PC-3 (cell line): Measurements from ENCODE around the gene ADI1. TPM values are rescaled to one million over a fixed set of nuclear protein-coding genes. Genes with fewer than 3 reads are reported as not detected.
"Not testable (repeated sequence)": the region's sequence is repeated elsewhere in the genome, so short reads cannot be mapped to it uniquely, and the experiment has no call there.

Source experiments
- ATAC-seq: fragments of 200-7000 bp; cut with Tn5 transposase; 2 replicates; pipeline ENCODE4 v1.9.1; 2020; ENCODE audit warnings: mild to moderate bottlenecking, moderate library complexity
- BruUV-seq: library from RNA; stranded (reverse); fragments of 400-500 nt; replicated peaks from 2 replicates; lab custom pipeline; 2021; lab: Mats Ljungman, UMichigan
- CTCF ChIA-PET: fragments of 300-600 bp; sonication (Branson Sonifier 250); formaldehyde crosslinking; loops from one replicate; lab custom pipeline; 2022; ENCODE audit warnings: antibody characterized with exemption; lab: Charles Lee
- POLR2A ChIA-PET: fragments of 300-600 bp; sonication (Branson Sonifier 250); formaldehyde crosslinking; loops from one replicate; lab custom pipeline; 2022; ENCODE audit warnings: antibody characterized with exemption; ENCODE audit not compliant: unreplicated experiment; lab: Charles Lee
- DNase-seq: peaks from one replicate; pipeline ENCODE4 v3.0.0-alpha.2; 2015
- H2AFZ ChIP-seq: fragments of 300-600 bp; sonication (generic); 2 replicates; pipeline ENCODE4 v1.6.0; 2016; ENCODE audit warnings: antibody characterized with exemption, low read length
- H3F3A ChIP-seq: fragments of 300-600 bp; sonication (generic); one replicate; pipeline ENCODE4 v1.6.0; 2017; ENCODE audit warnings: antibody characterized with exemption, low read length, control low read depth, mild to moderate bottlenecking; ENCODE audit not compliant: unreplicated experiment
- H3K27ac ChIP-seq: fragments of 300-600 bp; sonication (generic); 2 replicates; pipeline ENCODE4 v1.5.1; 2016; ENCODE audit warnings: mild to moderate bottlenecking, low read length
- H3K27me3 ChIP-seq: fragments of 300-600 bp; sonication (generic); 2 replicates; pipeline ENCODE4 v1.6.1; 2016; ENCODE audit warnings: low read length, mixed read lengths
- H3K36me3 ChIP-seq: fragments of 300-600 bp; sonication (generic); 2 replicates; pipeline ENCODE4 v1.6.1; 2016; ENCODE audit warnings: low read depth, mixed run types, low read length, mixed read lengths
- H3K4me1 ChIP-seq: fragments of 300-600 bp; sonication (generic); 2 replicates; pipeline ENCODE4 v1.5.1; 2016; ENCODE audit warnings: low read length; ENCODE audit not compliant: insufficient read depth
- H3K4me2 ChIP-seq: fragments of 300-600 bp; sonication (generic); 2 replicates; pipeline ENCODE4 v1.6.0; 2016; ENCODE audit warnings: low read length
- H3K4me3 ChIP-seq: fragments of 300-600 bp; sonication (generic); 2 replicates; pipeline ENCODE4 v1.5.1; 2016; ENCODE audit warnings: mild to moderate bottlenecking, low read length, mixed read lengths
- H3K79me2 ChIP-seq: fragments of 300-600 bp; sonication (generic); 2 replicates; pipeline ENCODE4 v1.6.1; 2017; ENCODE audit warnings: low read length, mixed read lengths
- H3K9ac ChIP-seq: fragments of 300-600 bp; sonication (generic); 2 replicates; pipeline ENCODE4 v1.6.0; 2016; ENCODE audit warnings: mild to moderate bottlenecking, low read length
- H3K9me2 ChIP-seq: fragments of 300-600 bp; sonication (generic); replicated peaks from 2 replicates; pipeline ENCODE4 v1.6.1; 2016; ENCODE audit warnings: mixed run types, low read length, mixed read lengths
- H3K9me3 ChIP-seq: fragments of 300-600 bp; sonication (generic); 2 replicates; pipeline ENCODE4 v1.6.1; 2016; ENCODE audit warnings: low read length, mixed read lengths
- H4K20me1 ChIP-seq: fragments of 300-600 bp; sonication (generic); 2 replicates; pipeline ENCODE4 v1.6.1; 2016; ENCODE audit warnings: low read length, mixed read lengths
- CTCF ChIP-seq: fragments of 300-600 bp; sonication (generic); conservative IDR thresholded peaks from 2 replicates; pipeline ENCODE4 v1.5.1; 2017; ENCODE audit warnings: antibody characterized with exemption, low read depth, mild to moderate bottlenecking, low read length
- EZH2 ChIP-seq: fragments of 300-600 bp; sonication (generic); IDR thresholded peaks from one replicate; pipeline ENCODE4 v1.6.1; 2017; ENCODE audit warnings: antibody characterized with exemption, mild to moderate bottlenecking, low read length; ENCODE audit not compliant: unreplicated experiment
- EZH2phosphoT487 ChIP-seq: fragments of 300-600 bp; sonication (generic); IDR thresholded peaks from 2 replicates; pipeline ENCODE4 v1.6.1; 2018; ENCODE audit warnings: mild to moderate bottlenecking, antibody characterized with exemption, low read length, borderline replicate concordance
- intact Hi-C: fragments of 100-400 bp; cut with micrococcal nuclease; formaldehyde crosslinking; loops from 2 replicates; pipeline ENCODE4 v1.9.0; 2023
- total RNA-seq: library from RNA; depleted of rRNA; stranded (reverse); fragments of >200 nt; gene quantifications from 2 replicates; pipeline ENCODE4 v1.2.3, GENCODE V29; 2014

ADI1 gene
- total RNA-seq, 1 experiment from 2014 or later, result 97.8 TPM

GRCh38 chr2:3457524-3458395 is 61.6 kb downstream of the ADI1 start:
- Histone ChIP-seq H3K27me3 (no peaks in the 10 kb centered on the region), H3F3A (no peaks in the 10 kb centered on the region), H3K36me3 (peaks cover 13% of the 10 kb centered on the region), H3K4me2 (no peak overlapping the region), H3K27ac (no peak overlapping the region), H2AFZ (no peak overlapping the region), H3K9me2 (no peaks in the 10 kb centered on the region), H3K79me2 (no peaks in the 10 kb centered on the region), H4K20me1 (no peaks in the 10 kb centered on the region), H3K9ac (no peak overlapping the region), H3K4me3 (no peak overlapping the region), H3K4me1 (no peaks in the 10 kb centered on the region), H3K9me3 (no peaks in the 10 kb centered on the region)
- DNase-seq (no peak), ATAC-seq (no peak)
- ChIA-PET CTCF (no interaction called here), POLR2A (no interaction called here)
- no TSS peak for BruUV-seq
- intact Hi-C loops, result no loop called here
- TF ChIP-seq EZH2phosphoT487, result no peak

GRCh38 chr2:3456125-3456524 is 63.2 kb downstream of the ADI1 start:
- Histone ChIP-seq H3K27me3 (no peaks in the 10 kb centered on the region), H3K9me2 (no peaks in the 10 kb centered on the region), H3K79me2 (no peaks in the 10 kb centered on the region), H3K4me2 (no peak overlapping the region), H3F3A (no peaks in the 10 kb centered on the region), H3K9me3 (no peaks in the 10 kb centered on the region), H3K36me3 (peaks cover 18% of the 10 kb centered on the region), H3K4me3 (no peak overlapping the region), H3K9ac (no peak overlapping the region), H3K27ac (no peak overlapping the region), H2AFZ (no peak overlapping the region), H4K20me1 (no peaks in the 10 kb centered on the region), H3K4me1 (no peaks in the 10 kb centered on the region)
- ChIA-PET POLR2A (no interaction called here), CTCF (no interaction called here)
- no peak for ATAC-seq
- DNase-seq, result no peak
- no TSS peak for BruUV-seq
- no peak for TF ChIP-seq EZH2phosphoT487
- intact Hi-C loops, result no loop called here

GRCh38 chr2:3454802-3455201 is 64.5 kb downstream of the ADI1 start:
- no TSS peak for BruUV-seq
- Histone ChIP-seq H3K4me2 (no peak overlapping the region), H3K27ac (no peak overlapping the region), H3K4me1 (no peaks in the 10 kb centered on the region), H4K20me1 (no peaks in the 10 kb centered on the region), H3K79me2 (no peaks in the 10 kb centered on the region), H3K9me2 (no peaks in the 10 kb centered on the region), H2AFZ (no peak overlapping the region), H3K9ac (no peak overlapping the region), H3K9me3 (no peaks in the 10 kb centered on the region), H3K27me3 (no peaks in the 10 kb centered on the region), H3K4me3 (no peak overlapping the region), H3K36me3 (peaks cover 18% of the 10 kb centered on the region), H3F3A (no peaks in the 10 kb centered on the region)
- ChIA-PET POLR2A (no interaction called here), CTCF (no interaction called here)
- TF ChIP-seq EZH2phosphoT487 (no peak), EZH2 (no peak), CTCF (no peak)
- no peak for DNase-seq
- no peak for ATAC-seq
- intact Hi-C loops, result no loop called here

- CTCF ChIA-PET, H4K20me1 ChIP-seq, intact Hi-C loops, H3K9me2 ChIP-seq, H3K79me2 ChIP-seq, H3K27ac ChIP-seq, H3K27me3 ChIP-seq, POLR2A ChIA-PET, ATAC-seq, H3K4me2 ChIP-seq, H3K4me1 ChIP-seq, H2AFZ ChIP-seq, BruUV-seq, H3F3A ChIP-seq, H3K9ac ChIP-seq, H3K4me3 ChIP-seq, DNase-seq, H3K9me3 ChIP-seq: not testable (repeated sequence)
- H3K36me3 ChIP-seq, result peaks cover 23% of the 10 kb centered on the region
These were observed 65.3 kb downstream of the ADI1 start for GRCh38 chr2:3454005-3454404.
